Muscle of back (tissue), 11 donors: ENCODE data around the gene NCAM1. TPM values are rescaled to one million over a fixed set of nuclear protein-coding genes. Genes with fewer than 3 reads are reported as not detected.
A peak's percentile ranks its signal among the peaks of the same experiment; 100 is the strongest.
"Not testable (repeated sequence)": the region's sequence is repeated elsewhere in the genome, so short reads cannot be mapped to it uniquely, and the experiment has no call there.

Source experiments
- DNase-seq, 3 donors: peaks; one replicate each; pipeline versions ENCODE4 v3.0.0 to v3.0.0-alpha.2; 2013
- polyA plus RNA-seq, 10 donors: library from polyadenylated mRNA; unstranded; fragments of 120-200 nt; gene quantifications; one replicate each; pipeline ENCODE4 v1.2.1, GENCODE V29; 2013; ENCODE audit not compliant: insufficient read length in 10 of 10

Gene NCAM1
- polyA plus RNA-seq, 10 donors = 91.5 to 153 (median 122) TPM

DNA sequence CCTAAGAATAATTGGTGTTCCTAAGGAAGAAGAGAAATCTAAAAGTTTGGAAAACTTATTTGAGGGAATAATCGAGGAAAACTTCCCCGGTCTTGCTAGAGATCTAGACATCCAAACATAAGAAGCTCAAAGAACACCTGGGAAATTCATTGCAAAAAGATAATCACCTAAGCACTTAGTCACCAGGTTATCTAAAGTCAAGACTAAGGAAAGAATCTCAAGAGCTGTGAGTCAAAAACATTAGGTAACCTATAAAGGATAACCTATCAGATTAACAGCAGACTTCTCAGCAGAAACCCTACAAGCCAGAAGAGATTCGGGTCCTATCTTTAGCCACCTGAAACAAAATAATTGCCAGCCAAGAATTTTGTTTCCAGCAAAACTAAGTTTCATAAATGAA is 337.3 kb downstream of the NCAM1 start:
- not testable (repeated sequence) for DNase-seq

GRCh38 chr11:113304916-113305315 is 343.7 kb downstream of the NCAM1 start:
- DNase-seq = no peak

- DNase-seq = peak; percentile 46 to 68 (median 59)
These were observed 344.5 kb downstream of the NCAM1 start for GRCh38 chr11:113305440-113306336.

DNA sequence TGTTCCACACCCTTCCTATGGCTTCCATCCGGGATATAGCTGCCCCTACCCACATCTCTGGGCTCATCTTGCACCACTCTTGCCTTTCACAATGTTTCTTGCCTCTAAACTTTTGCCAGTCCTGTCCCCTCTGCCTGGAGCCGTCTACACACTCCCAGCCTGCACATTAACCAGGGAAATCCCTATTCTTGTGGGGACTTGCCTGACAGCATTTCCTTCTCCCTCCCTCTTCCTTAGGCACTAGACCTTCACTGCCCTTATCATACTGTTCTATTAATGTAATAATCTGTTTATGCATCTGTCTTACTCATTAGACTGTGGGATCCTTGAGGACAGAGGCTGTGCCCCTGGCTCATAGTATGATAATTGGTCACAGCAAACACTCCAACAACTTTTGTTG is 347.4 kb downstream of the NCAM1 start:
- no peak for DNase-seq

DNA sequence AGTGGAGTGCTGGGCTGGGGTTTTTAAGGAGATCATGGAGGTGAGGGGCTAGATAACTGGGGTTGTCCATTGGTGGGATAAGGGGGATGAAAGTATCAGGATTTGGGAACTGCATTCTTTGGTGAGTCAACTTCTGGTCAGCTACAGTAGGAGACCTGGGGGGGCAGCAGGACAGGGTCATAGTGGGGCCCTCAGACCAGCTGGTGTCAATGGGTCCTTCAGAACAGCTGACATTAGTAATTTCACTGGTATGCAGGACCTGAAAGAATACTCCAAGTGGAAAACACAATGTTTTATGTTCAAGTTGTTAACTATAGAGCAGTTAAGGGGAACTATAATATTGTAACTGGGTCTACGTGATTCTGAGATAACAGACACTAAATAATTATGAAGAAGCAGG is 350.3 kb downstream of the NCAM1 start:
- DNase-seq = no peak

DNA sequence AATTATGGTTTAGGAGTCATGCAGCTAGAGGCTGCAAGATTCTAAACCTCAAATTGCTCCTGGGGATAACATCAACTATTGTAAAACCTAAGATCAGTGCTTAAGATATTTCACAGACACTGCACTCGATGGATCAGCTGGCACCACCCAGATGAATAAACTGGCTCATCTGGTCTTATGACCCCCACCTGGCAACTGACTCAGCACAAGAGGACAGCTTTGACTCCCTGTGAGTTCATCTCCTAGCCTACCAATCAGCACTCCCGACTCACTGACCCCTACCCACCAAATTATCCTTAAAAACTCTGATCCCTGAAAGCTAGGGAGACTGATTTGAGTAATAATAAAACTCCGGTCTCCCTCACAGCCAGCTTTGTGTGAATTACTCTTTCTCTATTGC is 352.4 kb downstream of the NCAM1 start:
- no peak for DNase-seq

GRCh38 chr11:113314065-113314388 is 352.8 kb downstream of the NCAM1 start:
- DNase-seq = no peak

DNA sequence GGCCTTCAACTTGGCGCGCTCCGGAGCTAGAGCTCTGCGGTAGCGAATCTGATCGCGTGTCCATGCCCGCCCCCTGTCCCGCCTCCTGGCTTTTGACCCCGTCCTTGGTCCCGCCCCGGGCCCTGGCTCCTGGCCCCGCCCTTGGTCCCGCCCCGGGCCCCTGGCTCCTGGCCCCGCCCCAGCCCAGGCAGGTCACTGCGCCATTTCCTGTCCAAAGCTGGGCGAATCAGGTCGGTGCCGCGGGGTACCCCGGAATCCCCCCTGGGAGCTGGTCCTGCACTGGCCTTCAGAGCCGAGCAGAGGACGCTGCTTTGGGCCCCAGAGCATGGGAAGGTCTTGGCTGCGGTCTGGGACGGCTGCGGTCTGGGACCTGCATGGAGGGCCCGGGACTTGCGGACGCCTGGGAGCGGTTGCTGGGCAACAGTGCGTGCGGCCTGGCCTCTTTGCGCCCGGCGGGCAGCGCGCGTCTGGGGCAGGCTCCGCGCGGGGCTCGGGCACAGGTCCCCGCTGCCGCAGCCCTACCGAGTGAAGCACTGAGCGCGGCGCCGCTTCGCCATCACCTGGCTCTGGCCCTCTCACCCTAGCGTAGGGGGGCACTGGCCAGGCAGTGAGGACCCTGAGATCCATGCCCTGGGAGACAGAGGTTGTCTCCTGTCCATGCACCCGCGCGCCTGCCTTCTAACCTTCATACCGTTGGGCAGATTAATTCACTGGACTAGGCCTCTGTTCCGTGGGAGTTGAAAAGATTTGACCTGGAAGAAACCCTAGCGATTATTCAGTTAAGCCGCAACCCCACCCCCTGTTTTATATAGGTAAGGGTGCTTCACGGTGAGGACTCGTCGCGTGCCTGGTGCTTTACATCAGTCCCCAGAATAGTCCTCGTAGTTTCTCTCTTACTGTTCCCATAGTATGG is 353.4 kb downstream of the NCAM1 start, which contains the start of gene TTC12:
Gene TTC12, plus strand, starts transcription at position 195 of the 913 bp plus-strand sequence. CDS start 1,675 bp downstream, outside the sequence.
- DNase-seq = peak; percentile 85 to 96 (median 92)

DNA sequence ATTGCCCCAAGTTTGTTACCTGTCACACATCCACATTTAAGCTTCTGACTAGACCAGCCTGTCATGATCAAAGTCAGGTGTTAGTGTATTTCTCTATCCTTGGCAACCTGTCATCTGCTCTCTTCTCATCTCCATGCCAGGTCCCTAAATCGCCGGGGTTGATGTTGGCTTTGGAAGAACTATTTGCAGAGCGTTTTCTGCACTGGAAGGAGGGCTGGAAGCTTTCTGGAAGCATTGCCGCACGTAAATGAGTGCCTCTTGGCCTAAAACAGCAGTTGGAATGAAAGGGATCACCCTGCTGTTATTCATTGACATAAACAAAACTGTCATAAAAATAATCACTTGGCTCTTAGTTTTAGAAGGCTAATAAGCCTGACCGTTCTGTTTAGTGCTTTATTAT is 354.6 kb downstream of the NCAM1 start:
- DNase-seq = peak in 1 of 3 donors; percentile 9

GRCh38 chr11:113316256-113316655 is 355.0 kb downstream of the NCAM1 start:
- DNase-seq = no peak

GRCh38 chr11:113317339-113317738 is 356.1 kb downstream of the NCAM1 start:
- no peak for DNase-seq

GRCh38 chr11:113319085-113319484 is 357.9 kb downstream of the NCAM1 start:
- no peak for DNase-seq

GRCh38 chr11:113322158-113322557 is 360.9 kb downstream of the NCAM1 start:
- no peak for DNase-seq

GRCh38 chr11:113324250-113324649 is 363.0 kb downstream of the NCAM1 start:
- DNase-seq = no peak
